Upper lobe of left lung (tissue), 6 donors: Measurements from ENCODE around the gene CDC25C. TPM values are rescaled to one million over a fixed set of nuclear protein-coding genes. Genes with fewer than 3 reads are reported as not detected.

ENCODE experiments used
- total RNA-seq, 6 donors: library from RNA; depleted of rRNA in 4 of 6; stranded (reverse); fragments of >200 nt in 4 of 6; gene quantifications; one replicate each; pipeline versions ENCODE4 v1.1.0 to v1.2.1, GENCODE V29; 2016 to 2021
- donor health status: DM: no; HTN: no; CAD: no; lungs with moderate emphysema.
- donor health status: DM: no; HTN: yes; CAD: no; lungs with severe emphysema.

CDC25C gene
- total RNA-seq, 6 donors from 2014 or later = 0.37 to 0.67 (median 0.54) TPM; not detected in 2

Other genes with a start within 250 kb of the CDC25C start
- gene WNT8A, start 247.8 kb downstream of the CDC25C start, total RNA-seq = not detected
- 10 to 100 TPM in 1 of 6 donors, 1 to 10 TPM in 4, not detected in 1; 1.6 to 22.8 (median 4.4) TPM for gene NME5, start 192.4 kb downstream of the CDC25C start, total RNA-seq
- 100 to 1,000 TPM in 1 of 6 donors, 10 to 100 TPM in 5; 26.9 to 210 (median 47.6) TPM for gene BRD8, start 153.2 kb downstream of the CDC25C start, total RNA-seq
- gene KIF20A, start 152.7 kb downstream of the CDC25C start, total RNA-seq = 1 to 10 TPM; 1.0 to 3.0 (median 1.8) TPM
- gene CDC23, start 118.5 kb downstream of the CDC25C start, total RNA-seq = 10 to 100 TPM in 4 of 6 donors, 1 to 10 TPM in 2; 8.4 to 23.2 (median 17.3) TPM
- gene GFRA3, start 57.2 kb downstream of the CDC25C start, total RNA-seq = under 1 TPM in 5 of 6 donors, not detected in 1; 0.30 to 0.86 (median 0.33) TPM
- 10 to 100 TPM; 15.8 to 71.2 (median 21.9) TPM for gene FAM53C, start 6.5 kb upstream of the CDC25C start, total RNA-seq
- gene KDM3B, start 20.9 kb upstream of the CDC25C start, total RNA-seq = 100 to 1,000 TPM in 1 of 6 donors, 10 to 100 TPM in 5; 54.8 to 110 (median 56.8) TPM
- gene REEP2, start 107.3 kb upstream of the CDC25C start, total RNA-seq = 1 to 10 TPM in 1 of 6 donors, under 1 TPM in 4, not detected in 1; 0.33 to 3.2 (median 0.46) TPM
- gene EGR1, start 133.7 kb upstream of the CDC25C start, total RNA-seq = 100 to 1,000 TPM in 2 of 6 donors, 10 to 100 TPM in 4; 14.7 to 222 (median 64.2) TPM
- gene ETF1, start 211.4 kb upstream of the CDC25C start, total RNA-seq = 100 to 1,000 TPM in 2 of 6 donors, 10 to 100 TPM in 4; 22.0 to 147 (median 92.4) TPM
- 100 to 1,000 TPM in 4 of 6 donors, 10 to 100 TPM in 2; 66.5 to 195 (median 139) TPM for gene HSPA9, start 243.6 kb upstream of the CDC25C start, total RNA-seq